Fibroblast of mammary gland (primary cell): ENCODE results near the gene SYT14.
"Not testable (repeated sequence)": the region's sequence is repeated elsewhere in the genome, so short reads cannot be mapped to it uniquely, and the experiment has no call there.

ENCODE experiments used
- DNase-seq: peaks from one replicate; pipeline ENCODE4 v3.0.0-alpha.2; 2010; ENCODE audit warnings: low read depth
- H3K4me3 ChIP-seq: 2 replicates; pipeline ENCODE4 v1.5.1; 2011; ENCODE audit warnings: low read depth, mild to moderate bottlenecking, low read length, moderate library complexity; ENCODE audit not compliant: control insufficient read depth
- TF ChIP-seq, protein P1 (sequence below): conservative IDR thresholded peaks from 2 replicates; pipeline ENCODE4 v1.5.1; 2011; ENCODE audit warnings: low read depth, low read length, inconsistent platforms; ENCODE audit not compliant: control insufficient read depth, insufficient read depth

Gene SYT14

DNA sequence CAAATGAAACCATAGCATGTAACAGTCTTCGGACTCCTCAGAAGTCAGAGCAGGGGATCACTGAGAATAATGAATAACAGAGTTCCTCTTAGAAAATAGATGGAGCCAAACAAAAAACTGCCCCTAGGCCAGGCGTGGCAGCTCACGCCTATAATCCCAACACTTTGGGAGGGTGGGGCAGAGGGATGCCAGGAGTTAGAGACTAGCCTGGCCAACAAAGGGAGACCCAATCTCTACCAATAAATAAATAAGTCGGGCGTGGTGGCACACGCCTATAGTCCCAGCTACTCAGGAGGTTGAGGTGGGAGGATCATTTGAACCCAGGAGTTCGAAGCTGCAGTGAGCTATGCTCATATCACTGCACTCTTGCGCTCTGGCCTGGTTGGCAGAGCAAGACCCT, 236.1 kb downstream of the SYT14 start:
- DNase-seq = no peak
- no peak overlapping the region for H3K4me3 ChIP-seq
- TF ChIP-seq, protein P1, sequence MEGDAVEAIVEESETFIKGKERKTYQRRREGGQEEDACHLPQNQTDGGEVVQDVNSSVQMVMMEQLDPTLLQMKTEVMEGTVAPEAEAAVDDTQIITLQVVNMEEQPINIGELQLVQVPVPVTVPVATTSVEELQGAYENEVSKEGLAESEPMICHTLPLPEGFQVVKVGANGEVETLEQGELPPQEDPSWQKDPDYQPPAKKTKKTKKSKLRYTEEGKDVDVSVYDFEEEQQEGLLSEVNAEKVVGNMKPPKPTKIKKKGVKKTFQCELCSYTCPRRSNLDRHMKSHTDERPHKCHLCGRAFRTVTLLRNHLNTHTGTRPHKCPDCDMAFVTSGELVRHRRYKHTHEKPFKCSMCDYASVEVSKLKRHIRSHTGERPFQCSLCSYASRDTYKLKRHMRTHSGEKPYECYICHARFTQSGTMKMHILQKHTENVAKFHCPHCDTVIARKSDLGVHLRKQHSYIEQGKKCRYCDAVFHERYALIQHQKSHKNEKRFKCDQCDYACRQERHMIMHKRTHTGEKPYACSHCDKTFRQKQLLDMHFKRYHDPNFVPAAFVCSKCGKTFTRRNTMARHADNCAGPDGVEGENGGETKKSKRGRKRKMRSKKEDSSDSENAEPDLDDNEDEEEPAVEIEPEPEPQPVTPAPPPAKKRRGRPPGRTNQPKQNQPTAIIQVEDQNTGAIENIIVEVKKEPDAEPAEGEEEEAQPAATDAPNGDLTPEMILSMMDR = no peak

DNA sequence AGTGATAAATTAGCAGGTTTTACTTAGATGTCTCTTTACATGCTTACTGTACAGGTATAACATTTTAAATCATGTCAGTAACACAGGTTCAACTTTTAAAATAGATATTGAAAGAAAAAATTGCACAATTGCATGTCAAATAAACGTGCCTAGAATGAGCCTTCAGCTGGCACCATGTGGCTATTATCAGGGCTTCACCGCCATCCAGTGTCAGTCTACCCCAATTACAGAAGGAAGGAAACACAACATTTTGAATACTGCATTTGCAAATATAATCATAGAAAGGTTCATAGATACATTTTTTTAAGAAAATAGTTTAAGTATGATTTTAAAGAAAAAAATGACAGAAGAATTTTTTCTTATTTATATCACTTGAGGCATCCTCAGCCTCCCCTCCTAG, 247.0 kb downstream of the SYT14 start:
- no peak for DNase-seq
- TF ChIP-seq, protein P1 = no peak

DNA sequence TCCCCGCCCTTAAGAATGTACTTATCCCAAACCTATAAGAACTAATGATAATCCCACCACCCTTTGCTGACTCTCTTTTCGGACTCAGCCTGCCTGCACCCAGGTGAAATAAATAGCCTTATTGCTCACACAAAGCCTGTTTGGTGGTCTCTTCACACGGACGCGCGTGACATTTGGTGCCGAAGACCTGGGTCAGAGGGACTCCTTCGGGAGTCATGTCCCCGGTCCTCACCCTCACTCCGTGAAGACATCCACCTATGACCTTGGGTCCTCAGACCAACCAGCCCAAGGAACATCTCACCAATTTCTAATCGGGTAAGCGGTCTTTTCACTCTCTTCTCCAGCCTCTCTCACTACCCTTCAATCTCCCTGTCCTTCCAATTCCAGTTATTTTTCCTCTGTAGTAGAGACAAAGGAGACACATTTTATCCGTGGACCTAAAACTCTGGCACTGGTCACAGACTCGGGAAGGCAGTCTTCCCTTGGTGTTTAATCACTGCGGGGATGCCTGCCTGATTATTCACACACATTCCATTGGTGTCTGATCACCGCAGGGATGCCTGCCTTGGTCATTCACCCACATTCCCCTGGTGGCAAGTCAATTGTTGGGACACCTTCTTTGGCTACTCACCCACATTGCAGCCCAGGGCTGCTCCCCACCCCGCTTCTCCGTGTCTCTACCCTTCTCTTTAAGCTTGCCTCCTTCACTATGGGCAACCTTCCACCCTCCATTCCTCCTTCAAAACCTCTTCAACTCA, 250.0 kb downstream of the SYT14 start:
- peak; percentile 40 for DNase-seq
- not testable (repeated sequence) for H3K4me3 ChIP-seq

More for the DNA sequence above, 247.0 kb downstream of the SYT14 start:
- no peak overlapping the region for H3K4me3 ChIP-seq

DNA sequence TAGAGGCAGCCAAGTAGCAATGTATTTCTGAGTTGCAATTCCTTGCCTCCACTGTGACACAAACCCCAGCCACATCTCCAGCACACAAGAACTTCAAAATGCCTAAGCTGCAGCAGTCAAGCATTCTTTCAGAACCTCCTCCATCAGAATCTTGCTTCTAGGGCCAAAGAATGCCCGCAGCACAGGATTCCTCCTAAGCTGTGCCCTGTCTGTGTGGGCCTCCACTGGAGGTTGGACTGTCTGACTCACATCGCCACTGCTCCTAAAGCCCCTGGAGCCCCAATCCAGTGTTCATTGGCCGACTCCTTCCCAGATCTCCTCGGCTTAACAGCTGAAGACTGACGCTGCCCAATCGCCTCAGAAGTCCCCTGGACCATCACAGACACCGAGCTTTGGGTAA, 251.4 kb downstream of the SYT14 start:
- no peak for DNase-seq
- TF ChIP-seq, protein P1 = no peak
- no peak overlapping the region for H3K4me3 ChIP-seq

DNA sequence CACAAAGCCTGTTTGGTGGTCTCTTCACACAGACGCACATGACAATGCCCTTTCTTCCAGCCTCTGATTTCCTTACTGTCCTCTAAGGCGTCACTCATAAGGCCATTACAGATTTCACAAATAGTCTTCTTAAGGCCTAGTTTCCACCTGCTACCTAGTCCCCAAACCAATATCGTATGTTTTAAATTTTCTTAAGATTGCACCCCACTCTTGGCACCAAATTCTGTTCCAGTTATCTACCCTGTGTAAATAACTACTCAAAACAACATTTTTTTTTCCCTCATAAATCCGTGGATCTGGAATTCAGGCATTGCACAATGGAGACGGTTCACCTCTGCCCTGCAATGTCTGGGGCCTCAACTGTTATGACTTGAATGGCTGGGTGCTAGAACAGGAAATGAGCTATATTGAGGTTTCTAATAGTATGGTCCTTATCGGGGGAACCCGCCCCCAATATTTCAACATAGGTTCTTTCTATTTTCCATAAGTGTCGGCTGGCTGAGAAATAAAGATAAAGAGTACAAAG, 257.7 kb downstream of the SYT14 start:
- H3K4me3 ChIP-seq = no peak overlapping the region
- DNase-seq = no peak
- TF ChIP-seq, protein P1 = no peak

DNA sequence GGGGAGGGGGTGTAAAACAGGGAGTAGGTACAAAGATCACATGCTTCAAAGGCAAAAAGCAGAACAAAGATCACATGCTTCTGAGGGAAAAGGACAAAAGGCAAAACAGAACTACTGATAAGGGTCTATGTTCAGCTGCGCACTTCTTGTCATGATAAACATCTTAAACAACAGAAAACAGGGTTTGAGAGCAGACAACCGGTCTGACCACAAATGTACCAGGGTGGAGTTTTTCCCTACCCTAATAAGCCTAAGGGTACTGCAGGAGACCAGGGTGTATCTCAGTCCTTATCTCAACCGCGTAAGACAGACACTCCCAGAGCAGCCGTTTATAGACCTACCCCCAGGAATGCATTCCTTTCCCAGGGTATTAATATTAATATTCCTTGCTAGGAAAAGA, 258.2 kb downstream of the SYT14 start:
- H3K4me3 ChIP-seq, DNase-seq: not testable (repeated sequence)

DNA sequence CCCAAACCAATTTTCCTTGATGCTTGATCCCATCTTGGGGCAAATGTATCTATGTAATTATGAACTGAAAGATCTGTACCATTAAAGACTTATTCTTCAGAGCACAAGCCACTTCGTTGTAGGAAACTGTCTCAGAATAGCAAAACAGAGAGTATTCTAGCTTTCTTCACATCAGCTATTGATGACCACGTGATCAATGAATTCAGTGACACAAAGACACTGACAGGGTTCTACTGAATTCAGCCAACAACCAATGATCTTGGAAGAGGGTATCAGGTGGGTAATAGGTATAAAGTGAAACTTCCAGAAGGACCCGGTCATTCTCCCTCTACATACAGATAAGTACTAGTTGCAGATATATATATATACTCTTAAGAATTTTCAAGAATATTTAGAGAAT, 260.8 kb downstream of the SYT14 start:
- no peak overlapping the region for H3K4me3 ChIP-seq
- DNase-seq = no peak
- TF ChIP-seq, protein P1 = no peak
